CD4-positive, alpha-beta T cell treated with Interleukin-4 for 1 hour (primary cell): ENCODE measurements around the gene DACH1.

Source experiments
- DNase-seq, 2 donors: peaks; one replicate each; pipeline ENCODE4 v3.0.0-alpha.2; 2020 to 2022

Gene DACH1

DNA sequence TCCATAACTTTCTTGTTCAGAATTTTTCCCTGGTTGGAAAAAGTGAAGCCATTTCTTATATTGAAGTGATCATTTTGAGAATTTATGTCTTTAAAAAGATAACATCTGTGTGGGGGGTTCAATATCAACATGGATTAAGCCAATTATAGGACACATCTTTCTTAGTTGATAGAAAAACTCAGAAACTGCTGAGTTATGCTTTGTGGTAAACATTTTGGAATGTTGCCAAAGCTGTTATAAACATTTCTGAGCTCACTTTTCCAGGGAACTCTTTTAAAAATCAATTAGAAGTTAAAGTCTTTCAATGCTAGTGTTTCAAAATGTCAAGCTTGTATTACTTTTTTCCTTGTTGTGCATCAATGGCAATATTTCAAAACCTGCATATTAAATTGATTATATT, 248.8 kb downstream of the DACH1 start:
- no peak for DNase-seq

DNA sequence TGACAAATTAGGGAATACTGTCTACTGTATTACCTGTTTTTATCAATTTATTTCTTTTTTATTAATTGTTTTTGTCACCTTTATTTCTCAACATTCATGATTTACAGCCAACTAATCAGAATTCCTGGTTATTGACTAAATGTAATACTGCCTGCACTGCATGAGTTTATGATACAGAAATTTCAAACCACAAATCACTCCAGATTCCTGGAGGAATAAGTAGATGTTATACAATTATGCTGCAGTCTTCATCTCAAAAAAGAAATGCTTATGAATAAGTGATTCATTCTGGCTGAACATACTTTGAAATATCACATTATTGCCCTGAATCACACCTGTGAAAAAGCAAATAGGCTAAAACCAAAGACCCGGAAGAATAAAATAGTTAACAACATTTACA, 249.7 kb downstream of the DACH1 start:
- DNase-seq, result no peak

DNA sequence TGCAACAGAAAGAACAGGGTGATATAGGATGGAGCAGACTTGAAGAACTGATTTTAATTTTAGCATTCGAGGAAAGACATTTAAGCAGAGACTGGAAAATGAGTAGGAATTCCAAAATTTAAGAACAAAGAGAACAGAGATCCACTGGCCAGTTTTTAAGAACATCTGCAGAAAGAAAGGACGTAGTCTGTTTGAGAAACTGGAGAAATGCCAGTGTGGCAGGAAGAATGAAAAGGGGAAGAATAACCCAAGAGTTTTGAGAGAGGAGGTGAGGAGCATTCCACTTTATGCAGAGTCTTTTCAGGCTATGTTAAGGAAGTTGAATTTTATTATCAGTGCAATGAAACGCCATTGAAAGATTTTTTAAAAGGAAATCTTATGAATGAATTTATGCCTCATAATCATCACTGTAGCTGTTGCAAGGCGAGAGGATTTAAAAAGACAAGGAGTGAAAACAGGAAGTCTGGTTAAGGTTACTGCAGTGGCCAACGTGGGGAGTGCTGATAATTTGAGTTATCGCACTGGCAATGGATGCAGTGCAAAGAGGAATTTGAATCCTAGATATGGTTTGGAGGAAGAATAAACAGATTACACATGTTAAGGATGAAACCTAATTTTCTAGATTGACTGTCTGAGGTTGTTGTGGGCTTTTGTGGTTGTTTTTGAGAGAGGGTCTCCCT, 253.8 kb downstream of the DACH1 start:
- DNase-seq, result no peak

DNA sequence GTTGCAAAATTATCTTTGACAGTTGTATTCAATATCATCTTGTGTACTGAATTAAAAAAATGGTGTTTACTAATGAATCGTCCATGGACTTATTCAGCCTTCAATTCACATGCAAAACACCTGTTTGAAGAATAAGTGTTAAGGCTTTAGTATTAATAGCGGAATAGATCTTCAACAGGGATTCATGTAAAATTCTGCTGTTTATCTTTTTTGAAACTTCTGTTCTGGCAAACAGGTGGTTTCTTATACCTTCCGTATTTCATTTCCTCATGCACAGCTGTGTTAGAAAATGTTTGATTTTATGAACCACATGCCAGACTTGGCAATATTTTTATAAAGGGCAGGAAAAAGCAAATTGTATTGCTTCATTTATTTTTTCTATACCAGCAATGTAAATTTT, 255.7 kb downstream of the DACH1 start:
- no peak for DNase-seq

DNA sequence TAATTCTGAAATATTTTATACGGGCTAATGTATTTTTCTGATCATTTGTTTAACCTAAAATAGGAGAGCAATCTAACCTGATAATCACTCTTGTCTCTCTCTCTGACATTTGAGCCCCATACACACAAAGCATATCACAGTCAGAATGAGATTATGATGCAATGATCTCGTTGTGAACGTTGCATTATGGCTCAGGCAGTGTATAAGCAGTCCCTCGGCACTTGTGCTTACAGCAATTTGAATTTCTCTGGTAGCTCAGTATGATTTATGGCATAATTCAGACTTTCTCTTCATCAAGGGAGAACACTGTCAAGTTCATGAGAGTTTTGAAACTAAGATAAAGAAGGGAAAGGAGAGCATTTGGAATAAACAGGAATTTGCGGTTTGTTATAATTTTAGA, 256.1 kb downstream of the DACH1 start:
- DNase-seq, result no peak

DNA sequence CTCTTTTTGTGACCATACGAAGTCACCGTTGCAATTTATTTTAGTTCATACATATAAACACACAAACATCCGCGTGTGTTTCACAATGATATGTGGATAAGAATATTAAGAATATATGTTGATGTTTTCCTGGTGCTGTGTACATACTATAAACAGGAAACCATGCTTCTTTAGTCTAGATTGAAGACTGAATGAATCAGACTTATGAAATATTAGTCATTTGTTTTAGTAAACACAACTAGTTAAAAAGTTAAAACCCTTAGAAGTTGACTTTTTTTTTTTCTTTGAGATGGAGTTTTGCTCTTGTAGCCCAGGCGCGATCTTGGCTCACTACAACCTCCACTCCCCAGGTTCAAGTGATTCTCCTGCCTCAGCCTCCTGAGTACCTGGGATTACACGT, 257.7 kb downstream of the DACH1 start:
- DNase-seq, result no peak

DNA sequence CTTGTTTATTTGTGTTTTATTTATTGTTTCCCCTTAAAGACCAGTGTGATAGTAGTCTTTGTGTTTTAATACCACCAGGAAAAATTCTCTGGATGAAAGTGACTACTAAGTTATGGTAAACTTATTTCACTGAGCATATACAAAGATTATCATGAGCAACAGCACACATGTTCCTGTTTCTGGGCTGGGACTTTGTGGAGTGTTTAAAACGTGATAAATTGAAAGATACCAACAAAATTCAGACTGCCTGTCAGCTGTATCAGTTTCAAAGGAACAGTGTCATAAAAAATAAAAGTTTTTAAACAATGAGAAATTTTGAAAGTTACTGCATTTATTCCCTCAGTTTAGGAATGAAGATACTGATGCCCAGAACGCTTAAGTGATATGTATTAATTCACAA, 259.4 kb downstream of the DACH1 start:
- DNase-seq, result no peak

DNA sequence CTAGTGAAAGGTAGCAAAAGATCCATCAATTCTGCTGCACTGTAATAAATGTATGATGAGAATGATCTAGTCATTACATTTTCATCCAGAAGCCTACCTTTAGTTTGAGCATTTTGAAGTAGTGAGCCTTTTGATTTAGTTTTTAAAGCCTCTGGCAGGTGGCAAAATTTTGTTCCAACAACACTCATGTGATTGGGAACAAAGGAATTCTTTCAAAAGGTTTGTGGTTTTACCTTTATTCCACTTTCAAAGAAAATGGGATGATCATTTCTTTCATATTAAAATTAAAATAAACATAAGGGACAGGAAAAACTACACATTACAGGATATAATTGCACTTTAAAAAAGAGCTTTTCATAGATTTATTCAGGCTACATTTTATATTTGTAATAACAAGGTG, 260.2 kb downstream of the DACH1 start:
- DNase-seq, result no peak

DNA sequence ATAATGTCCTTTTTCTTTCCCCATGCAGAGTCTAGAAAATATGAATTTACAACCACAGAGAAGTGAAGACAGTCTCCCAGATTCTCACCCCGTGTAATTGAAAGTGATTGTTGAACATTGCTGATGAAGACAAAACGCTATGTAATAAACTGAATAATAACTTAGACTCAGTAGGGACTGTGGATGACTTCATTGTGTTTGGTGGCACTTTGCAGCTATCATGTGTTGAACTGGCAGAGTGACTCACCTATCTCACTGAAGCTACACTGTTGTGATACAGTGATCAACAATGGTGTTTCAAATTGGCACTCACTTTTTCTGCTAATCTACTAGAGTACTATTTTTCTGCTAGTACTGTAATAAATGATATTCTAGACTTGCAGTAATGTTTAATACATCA, 261.3 kb downstream of the DACH1 start:
- no peak for DNase-seq

DNA sequence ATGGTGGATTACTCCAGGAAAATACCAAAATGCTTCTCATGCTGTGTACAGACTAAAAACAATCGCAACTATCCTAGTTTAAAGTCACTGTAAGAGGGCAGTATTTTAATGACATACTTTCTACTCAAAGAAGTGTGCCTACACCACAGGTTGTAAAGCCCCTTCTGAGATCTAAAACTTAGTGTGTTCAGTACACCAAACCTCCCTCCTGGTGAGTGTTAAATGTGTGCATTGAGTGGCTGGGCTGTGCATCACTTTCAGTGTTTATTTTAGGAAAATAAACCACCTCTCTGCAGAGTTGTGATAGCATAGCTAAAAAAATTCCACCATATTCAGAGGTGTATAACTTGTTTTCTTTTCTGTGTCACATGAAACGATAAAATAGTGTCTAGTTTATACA, 263.7 kb downstream of the DACH1 start:
- no peak for DNase-seq

DNA sequence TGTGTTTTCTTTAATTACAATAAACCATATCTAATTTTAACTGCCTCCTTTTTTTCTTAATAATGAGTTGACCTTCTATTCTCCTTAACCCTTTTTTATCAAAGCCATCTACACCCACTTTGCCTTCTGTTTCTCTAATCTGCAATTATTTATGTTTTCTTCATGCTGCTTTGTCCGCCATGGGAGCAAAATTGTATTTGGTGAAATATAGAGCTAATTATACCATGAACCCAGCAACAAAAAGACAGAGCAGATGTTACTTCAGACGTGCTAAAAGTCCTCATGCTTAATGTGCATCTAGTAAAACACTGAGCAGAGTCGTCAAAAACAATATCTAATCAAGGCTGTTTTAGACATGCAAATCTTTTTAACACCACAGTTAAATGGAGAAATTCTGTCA, 264.7 kb downstream of the DACH1 start:
- no peak for DNase-seq

DNA sequence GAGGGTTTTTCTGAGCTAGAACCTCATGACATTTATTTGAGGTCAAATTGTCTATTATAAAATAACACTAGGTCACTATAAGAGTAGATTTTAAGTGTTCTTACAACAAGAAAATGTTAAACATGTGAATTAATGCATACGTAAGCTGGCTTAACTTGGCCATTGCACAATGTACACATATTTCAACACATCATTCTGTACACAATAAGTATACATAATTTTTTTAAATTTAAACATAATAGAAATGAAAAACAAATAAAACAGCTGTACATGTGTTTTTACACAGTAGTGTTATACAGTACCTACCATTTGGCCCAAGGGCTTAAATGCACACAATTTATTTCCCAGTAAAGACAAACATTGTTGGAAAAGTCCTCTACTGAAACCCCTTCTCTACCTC, 269.9 kb downstream of the DACH1 start:
- DNase-seq, result no peak

DNA sequence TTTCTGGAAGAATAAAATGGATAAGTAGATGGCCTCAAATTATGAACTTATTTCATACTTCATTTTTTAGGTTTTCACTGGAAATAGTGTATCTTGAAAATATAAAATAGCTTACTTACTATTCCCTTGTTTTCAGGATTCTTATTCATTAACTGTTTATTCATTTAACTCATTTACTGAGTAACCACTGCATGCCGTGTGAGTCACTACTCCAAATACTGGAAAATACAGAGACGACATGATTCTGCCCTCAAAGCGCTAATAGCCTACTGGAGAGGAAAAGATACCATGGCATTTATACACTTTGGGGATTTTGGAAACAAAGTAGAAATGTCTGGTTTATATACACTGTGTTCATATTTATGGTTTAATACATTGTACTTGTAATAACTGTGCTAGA, 270.9 kb downstream of the DACH1 start:
- no peak for DNase-seq

DNA sequence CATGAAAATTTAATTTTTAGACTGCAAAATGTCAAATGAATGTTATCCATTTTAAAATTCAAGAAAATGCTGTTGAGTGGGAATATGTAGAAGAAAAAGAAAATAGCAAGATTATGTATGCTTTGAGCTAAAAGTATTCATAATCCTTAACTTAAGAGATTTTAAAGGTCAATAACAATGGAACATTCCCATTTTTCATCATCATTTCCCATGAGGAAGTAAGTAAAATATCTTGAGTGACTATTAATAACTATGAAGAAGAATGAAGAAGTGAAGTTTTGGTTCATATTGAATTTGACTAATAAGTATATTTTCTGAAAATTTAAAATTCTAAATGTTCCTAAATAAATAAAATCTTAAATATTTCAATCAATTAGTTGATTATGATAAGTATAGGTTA, 273.4 kb downstream of the DACH1 start:
- no peak for DNase-seq

DNA sequence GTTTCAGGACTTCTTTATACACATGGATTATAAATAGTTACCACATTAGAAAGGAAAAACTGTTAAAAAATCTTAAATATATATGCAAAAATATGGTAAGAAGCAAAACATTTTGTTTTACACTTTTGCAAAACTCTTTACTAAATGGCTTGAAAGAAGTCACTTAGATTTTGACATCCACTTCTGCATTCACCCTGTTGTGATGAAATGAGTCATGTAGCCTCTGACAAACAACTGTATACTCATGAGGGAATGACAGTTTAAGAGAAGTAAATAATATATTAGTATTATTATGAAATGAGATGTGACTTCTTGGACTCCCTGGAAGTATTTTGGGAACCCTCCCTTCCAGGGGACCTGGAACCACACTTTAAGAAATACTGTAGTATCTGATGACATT, 275.6 kb downstream of the DACH1 start:
- no peak for DNase-seq

DNA sequence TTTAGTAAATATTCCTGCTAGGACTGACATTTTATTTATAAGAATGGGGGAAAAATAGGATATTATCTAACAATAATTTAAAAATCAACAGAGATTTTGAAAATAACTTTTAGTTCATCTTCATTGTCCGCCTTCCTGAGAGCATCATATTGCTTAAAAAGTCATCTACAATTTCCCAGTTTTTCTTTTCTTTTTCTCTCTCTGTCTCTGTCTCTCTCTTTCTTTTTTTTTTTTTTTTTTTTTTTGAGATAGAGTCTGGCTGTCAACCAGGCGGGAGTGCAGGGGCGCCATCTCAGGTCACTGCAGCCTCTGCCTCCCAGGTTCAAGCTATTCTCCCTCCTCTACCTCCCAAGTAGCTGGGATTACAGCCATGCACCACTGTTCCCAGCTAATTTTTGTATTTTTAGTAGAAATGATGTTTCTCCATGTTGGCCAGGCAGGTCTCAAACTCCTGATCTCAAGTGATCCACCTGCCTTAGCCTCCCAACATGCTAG, 276.3 kb downstream of the DACH1 start:
- no peak for DNase-seq

DNA sequence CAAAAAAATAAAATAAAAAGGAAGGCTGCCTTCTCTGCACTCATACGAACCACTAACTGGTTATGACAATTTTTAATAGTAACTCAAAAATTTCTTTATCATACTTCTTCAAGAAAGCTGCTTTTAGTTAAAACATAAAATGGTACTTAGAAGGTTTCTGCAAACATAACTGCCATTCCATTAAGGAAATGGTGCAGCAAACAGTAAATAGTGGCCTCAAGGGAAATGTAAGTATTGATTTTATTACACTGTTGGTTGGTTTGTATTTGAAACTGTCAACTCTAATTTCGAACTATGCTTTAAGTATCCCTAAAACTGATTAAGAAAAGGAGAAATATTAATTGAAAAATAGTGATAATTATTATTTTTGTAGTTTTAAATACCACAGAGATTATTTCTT, 278.0 kb downstream of the DACH1 start:
- DNase-seq, result no peak

DNA sequence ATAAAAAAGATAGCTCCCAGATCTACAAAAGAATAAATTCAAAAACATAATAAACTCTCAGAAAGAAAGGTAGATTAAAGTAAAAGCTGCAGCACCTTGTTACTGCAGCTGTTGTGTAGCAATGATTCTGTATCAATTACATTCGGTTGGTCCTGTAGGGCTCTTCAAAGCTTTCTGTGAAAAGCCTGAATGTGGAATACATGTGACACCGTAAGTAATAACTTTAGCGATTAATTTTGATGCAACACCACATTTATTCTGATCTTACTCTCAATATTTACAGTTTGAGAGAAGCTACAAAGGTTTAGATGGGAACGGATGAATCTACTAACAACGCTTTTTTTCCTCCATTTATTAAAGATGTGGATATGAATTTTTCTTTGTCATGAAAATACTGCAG, 279.2 kb downstream of the DACH1 start:
- no peak for DNase-seq

DNA sequence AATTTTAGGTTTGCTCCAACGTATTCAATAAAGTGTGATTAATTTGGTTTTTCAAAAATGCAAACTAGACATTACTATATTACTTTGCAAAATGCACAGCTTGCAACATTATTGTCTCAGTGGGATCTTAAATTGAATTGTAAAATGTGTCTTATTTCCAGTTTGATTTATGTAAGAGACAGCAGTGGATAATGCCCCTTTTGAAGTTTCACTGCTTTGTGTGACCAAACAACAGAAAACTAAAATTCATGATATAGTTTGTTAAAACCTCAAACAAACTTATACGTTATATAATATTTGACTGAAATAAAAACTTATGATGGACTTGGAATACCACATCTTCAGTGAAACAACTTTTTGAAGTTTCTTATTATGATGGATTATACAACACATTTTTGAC, 279.8 kb downstream of the DACH1 start:
- DNase-seq, result no peak

DNA sequence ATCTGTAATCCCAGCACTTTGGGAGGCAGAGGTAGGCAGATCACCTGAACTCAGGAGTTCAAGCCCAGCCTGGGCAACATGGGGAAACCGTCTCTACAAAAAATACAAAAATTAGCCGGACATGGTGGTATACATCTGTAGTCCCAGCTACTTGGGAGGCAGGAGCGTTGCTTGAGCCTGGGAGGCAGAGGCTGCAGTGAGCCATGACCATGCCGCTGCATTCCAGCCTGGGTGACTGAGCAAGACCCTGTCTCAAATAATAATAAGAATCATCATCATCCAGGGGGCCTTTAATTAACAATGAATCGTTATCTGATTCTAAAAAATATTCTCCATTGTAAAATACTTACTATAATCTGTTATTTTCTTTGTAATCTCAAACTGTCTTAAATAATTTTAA, 283.4 kb downstream of the DACH1 start:
- DNase-seq, result no peak

DNA sequence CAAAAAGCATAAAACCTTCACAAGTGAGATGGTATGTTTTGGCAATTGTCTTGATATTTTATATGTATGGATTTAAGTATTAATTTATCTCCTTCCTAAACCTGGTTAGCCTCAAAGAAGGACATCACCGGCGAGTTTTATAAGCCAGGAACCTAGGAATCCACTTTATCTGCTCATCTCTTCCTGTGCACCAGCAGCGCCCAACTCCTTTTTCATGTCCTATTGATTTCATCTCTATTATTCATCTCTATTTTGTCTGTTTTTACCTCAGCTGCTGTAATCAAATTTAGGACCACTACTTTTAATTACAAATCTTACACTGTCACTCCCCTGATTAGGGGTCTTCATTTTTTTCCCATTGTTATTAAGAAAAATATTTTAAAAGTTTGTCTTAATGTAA, 286.4 kb downstream of the DACH1 start:
- DNase-seq, result no peak

DNA sequence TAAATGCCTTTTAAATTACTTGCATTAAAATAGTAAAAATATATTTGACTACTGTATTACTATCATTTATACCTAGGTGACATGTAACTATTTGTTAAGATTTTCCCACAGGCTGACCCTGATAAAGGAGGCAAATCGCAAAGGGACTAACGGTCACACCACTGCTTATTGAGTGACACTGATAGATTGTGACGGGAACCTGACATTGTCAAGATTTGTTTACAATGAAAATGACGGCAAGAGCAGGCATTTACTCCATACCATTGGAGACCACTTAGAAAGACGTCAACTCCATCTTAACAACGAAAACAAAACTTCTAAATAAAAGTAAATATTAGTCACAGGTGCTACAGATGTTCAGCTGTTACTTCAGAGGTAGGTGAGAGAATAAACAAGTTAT, 289.0 kb downstream of the DACH1 start:
- no peak for DNase-seq

DNA sequence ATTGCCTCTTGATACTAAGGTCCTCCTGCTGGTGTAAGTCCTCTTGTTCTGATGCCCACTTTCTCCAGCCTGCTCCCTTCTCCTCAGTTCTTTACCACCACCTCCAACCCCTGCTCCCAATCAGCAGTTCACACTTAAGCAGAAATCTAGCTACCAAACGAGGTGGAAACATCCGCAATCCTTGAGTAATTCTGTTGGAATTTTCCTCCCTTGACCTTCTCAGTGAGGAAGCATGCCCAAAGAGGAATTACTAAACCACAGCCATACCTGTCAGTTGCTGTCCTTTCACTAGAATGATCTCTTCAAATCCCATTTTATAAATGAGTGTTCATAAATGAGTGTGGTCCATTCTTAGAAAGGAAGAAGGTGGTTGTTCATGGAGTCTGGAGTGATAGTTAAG, 289.9 kb downstream of the DACH1 start:
- DNase-seq, result no peak

DNA sequence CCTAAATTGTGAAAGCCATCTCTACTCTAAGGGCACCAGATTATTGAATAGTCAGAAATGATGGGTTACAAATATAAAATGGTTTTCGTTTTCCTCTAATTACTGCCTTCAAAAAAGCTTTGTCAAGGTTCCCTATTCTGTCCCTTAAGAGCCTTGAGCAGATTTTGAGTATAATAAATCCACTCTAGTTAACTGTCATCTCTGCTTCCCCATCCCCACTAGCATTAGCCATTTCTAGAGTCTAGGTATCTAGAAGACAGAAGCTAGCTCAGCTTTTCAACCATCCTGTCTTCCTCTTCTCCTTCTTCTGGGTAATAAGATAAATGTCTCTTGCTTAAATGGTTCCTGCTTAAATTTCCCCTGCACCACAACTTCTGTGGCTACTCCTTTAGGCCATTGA, 290.4 kb downstream of the DACH1 start:
- DNase-seq, result no peak

DNA sequence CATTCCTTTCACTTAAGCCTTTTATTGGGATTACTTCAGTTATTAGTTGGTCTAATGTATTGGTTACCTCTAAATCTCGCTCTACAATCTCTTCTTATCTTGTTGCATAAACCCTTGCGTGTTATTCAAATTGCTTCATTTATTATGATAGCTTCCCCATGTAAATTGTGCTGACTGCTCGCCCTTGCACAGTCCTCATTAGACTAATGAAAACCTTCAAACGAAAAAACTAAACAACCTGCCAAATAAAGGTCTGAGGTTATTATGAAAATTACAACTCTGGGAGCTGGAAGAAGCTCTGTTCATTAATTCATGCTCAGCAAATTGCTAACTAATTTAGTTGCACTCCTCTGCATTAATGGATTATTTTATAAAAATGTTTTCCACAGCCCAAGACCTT, 320.1 kb downstream of the DACH1 start:
- DNase-seq, result no peak

DNA sequence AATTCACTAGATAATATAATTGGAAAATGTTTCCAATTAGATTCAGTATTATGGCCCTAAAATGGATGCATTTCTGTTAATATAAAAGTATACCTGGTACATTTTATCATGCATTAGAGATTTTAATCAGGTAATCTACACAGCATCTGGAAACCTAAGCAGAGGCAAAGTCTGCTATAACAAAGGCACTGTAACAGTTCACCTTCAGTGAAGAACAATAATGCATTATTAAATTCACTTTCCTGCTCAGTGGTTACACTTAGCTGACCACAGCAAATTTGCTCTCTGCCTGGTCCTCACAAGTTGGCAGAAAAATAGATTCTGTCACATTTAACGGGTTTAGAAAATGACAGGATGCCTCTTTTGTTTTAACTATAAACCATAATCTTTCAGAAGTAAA, 326.9 kb downstream of the DACH1 start:
- DNase-seq, result no peak
